Tibial nerve (tissue), 4 donors: ENCODE data around the gene CCDC24.

Experiments
- CTCF ChIP-seq, 5 experiments: fragments of 200-600 bp in 3 of 5; fragments of 450-650 bp in 2 of 5; sonication (generic) in 3 of 5; IDR thresholded peaks; one replicate each; pipeline ENCODE4 v1.5.1; 2016 to 2019; ENCODE audit warnings: antibody characterized with exemption in 5 of 5, mild to moderate bottlenecking in 3 of 5, moderate library complexity in 2 of 5
- EP300 ChIP-seq, 2 donors: sonication (generic); formaldehyde crosslinking; IDR thresholded peaks; one replicate each; pipeline ENCODE4 v1.6.1; 2017; ENCODE audit warnings: antibody characterized with exemption in 2 of 2, mild to moderate bottlenecking in 1 of 2
- POLR2A ChIP-seq, 2 donors: fragments of 450-650 bp; IDR thresholded peaks; one replicate each; pipeline ENCODE4 v1.6.1; 2017; ENCODE audit warnings: antibody characterized with exemption in 2 of 2, mild to moderate bottlenecking in 2 of 2, moderate library complexity in 2 of 2

DNA sequence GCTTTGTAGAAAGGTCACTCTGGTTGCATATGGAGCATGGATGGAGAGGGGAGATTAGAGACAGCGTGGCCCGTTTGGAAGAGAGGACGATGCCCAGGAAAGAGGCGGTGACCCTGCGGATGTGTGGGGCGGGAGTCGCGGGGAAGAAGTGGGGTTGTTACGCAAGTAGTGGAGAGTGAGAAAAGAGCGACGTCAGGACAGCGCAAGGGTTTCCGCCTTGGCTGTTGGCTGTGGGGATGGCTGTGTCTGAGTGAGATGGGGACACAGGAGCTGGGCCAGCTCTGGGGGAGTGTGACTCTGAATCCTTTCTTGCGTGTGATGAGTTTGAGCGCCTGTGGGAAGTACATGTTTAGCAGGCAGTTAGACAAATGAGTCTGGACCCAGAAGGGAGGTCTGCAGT, 8.6 kb upstream of the CCDC24 start:
- TF ChIP-seq POLR2A (IDR thresholded peaks at IDR 0.05), result no peak
- no peak for TF ChIP-seq CTCF (IDR thresholded peaks at IDR 0.05)
- TF ChIP-seq EP300 (IDR thresholded peaks at IDR 0.05), result no peak
